HFF-Myc (cell line): ENCODE measurements around the gene FAM53B.

Source experiments
- DNase-seq: peaks from one replicate; pipeline ENCODE4 v3.0.0-alpha.2; 2011; ENCODE audit warnings: low read depth; ENCODE audit errors: extremely low read depth
- H3K4me3 ChIP-seq: replicated peaks from 2 replicates; pipeline ENCODE4 v1.5.1; 2011; ENCODE audit warnings: low read depth, mild to moderate bottlenecking, control low read depth, low read length
- CTCF ChIP-seq: IDR thresholded peaks from 2 replicates; pipeline ENCODE4 v1.5.1; 2012; ENCODE audit warnings: mild to moderate bottlenecking, low read depth, low read length, control low read depth; ENCODE audit errors: missing control alignments

FAM53B gene

DNA sequence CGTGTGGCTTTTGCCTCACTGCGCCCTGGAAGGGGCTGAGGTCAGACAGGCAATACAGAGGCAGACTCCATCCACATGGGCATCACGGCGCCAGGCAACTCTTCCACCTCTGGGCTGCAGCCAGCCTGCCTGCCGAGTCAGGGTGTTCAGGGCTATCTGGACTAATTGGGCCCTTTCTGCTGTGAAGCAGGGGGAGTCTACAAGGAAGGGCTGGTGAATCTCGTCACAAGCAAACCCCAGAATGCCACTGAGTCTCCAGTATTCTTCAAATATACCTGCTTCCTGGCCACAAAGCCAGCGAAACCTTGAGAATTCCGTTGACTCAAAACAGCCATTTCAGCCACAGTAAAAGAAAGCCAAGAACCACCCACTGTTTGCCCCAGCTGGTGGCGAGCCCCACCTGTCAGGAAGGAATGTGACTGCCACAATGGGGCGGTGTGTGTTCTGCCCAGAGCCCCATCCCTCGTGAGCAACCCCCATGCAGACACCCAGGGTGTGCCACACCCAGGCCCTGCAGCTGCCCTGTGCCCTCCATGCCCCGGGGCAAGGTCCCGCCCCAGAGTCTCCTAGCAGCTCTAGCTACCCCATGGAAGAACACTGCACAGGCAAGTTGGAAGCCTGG is 117.3 kb downstream of the FAM53B start:
- TF ChIP-seq CTCF: no peak

GRCh38 chr10:124625831-124626238 is 118.3 kb downstream of the FAM53B start:
- no peak for DNase-seq
- H3K4me3 ChIP-seq: no peak overlapping the region
- no peak for TF ChIP-seq CTCF

More for the DNA sequence above, 117.3 kb downstream of the FAM53B start:
- no peak overlapping the region for H3K4me3 ChIP-seq
- DNase-seq: no peak

DNA sequence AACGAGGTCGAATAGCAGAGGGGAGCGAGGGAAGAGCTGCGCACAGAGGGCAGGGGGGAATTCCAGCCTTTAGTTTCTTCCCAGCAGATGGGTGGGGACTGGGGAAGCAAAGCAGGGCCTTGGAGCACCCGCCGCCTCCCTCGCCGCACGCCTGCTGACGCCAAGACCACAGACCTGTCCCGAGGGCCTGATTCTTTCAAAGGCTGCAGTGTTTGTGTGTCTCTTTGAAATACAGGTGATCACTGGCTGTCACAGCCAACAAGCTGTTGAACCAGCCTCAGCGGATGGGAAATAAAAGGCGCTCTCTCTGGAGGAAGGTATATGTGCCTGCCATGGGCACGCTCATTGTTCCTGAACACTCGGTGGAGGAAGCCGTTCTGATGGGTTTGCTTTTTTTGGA is 119.3 kb downstream of the FAM53B start:
- DNase-seq: no peak
- no peak for TF ChIP-seq CTCF
- H3K4me3 ChIP-seq: no peak overlapping the region

DNA sequence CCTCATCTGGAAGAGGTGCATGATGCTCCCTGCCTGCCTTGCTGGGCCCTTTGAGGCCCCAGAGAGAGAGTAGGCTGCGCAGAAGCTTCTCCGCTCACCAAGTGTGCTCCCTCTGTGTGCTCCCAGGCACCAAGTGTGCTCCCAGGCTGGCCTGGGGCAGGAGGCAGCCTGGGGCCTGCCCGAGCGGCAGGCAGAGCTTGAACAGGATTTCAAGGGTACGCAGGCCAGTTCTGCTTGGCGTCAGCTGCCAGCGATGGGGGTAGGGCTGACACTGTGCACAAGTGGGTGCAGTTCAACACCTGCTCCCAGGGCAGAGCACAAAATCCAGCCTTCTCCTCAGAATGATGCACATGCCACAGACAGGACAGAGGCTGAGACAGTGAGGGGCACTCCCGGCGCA is 119.7 kb downstream of the FAM53B start:
- H3K4me3 ChIP-seq: no peak overlapping the region
- TF ChIP-seq CTCF: no peak
- no peak for DNase-seq

DNA sequence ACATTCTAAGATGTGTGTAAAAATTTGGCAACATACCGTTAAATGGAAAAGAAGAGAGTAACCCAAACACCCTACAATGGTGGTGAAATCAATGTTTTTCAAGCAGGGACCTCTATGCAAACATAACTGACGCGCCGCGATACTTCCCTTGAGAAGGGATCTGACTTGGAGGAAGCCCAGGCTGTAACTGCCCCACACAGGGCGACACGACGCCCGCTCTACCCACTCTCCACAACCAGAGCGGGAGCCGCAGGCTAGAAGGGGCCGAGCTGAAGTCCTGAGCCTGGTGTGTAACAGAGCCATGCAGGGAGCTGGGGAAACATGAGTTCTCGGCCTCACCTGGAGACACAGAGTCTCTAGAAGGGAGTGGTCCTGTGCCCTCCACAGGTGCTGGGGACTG is 120.2 kb downstream of the FAM53B start:
- no peak for TF ChIP-seq CTCF
- no peak for DNase-seq
- no peak overlapping the region for H3K4me3 ChIP-seq

- H3K4me3 ChIP-seq: no peak overlapping the region
- DNase-seq: no peak
- TF ChIP-seq CTCF: no peak
Observed at GRCh38 chr10:124622866-124623536, 121.2 kb downstream of the FAM53B start.

- DNase-seq: no peak
- no peak for TF ChIP-seq CTCF
- H3K4me3 ChIP-seq: no peak overlapping the region
Observed at GRCh38 chr10:124622158-124622557, 122.0 kb downstream of the FAM53B start.
